Loucy (cell line): ENCODE results near the gene HCST.
A peak's percentile ranks its signal among the peaks of the same experiment; 100 is the strongest.

ENCODE experiments used
- H2AFZ ChIP-seq: fragments of 200-600 bp; sonication (generic); 2 replicates; pipeline ENCODE4 v1.6.0; 2016; ENCODE audit warnings: antibody characterized with exemption, mild to moderate bottlenecking, low read length, moderate library complexity
- H3F3A ChIP-seq: fragments of 200-600 bp; 2 replicates; pipeline ENCODE4 v1.6.0; 2016; ENCODE audit warnings: antibody characterized with exemption, low read depth, mild to moderate bottlenecking
- H3K27me3 ChIP-seq: fragments of 200-600 bp; sonication (generic); 2 replicates; pipeline ENCODE4 v1.6.1; 2014; ENCODE audit warnings: low read length, mild to moderate bottlenecking; ENCODE audit not compliant: insufficient read depth, poor library complexity, severe bottlenecking
- H3K36me3 ChIP-seq: fragments of 200-600 bp; sonication (generic); 2 replicates; pipeline ENCODE4 v1.6.1; 2016; ENCODE audit warnings: low read length; ENCODE audit not compliant: insufficient read depth
- H3K4me1 ChIP-seq: fragments of 200-600 bp; sonication (generic); 2 replicates; pipeline ENCODE4 v1.5.1; 2014; ENCODE audit warnings: low read length, mild to moderate bottlenecking; ENCODE audit not compliant: insufficient read depth, poor library complexity, severe bottlenecking
- H3K4me2 ChIP-seq: fragments of 200-600 bp; sonication (generic); 2 replicates; pipeline ENCODE4 v1.6.0; 2014; ENCODE audit warnings: antibody characterized with exemption, low read length, low read depth, mild to moderate bottlenecking; ENCODE audit not compliant: poor library complexity, severe bottlenecking
- H3K4me3 ChIP-seq: fragments of 200-600 bp; sonication (generic); 2 replicates; pipeline ENCODE4 v1.5.1; 2014; ENCODE audit warnings: low read length, mild to moderate bottlenecking, mixed read lengths; ENCODE audit not compliant: poor library complexity, severe bottlenecking
- H3K79me2 ChIP-seq: fragments of 200-600 bp; sonication (generic); 2 replicates; pipeline ENCODE4 v1.6.1; 2014; ENCODE audit warnings: low read length; ENCODE audit not compliant: insufficient read depth
- H3K9ac ChIP-seq: fragments of 200-600 bp; sonication (generic); 2 replicates; pipeline ENCODE4 v1.6.0; 2014; ENCODE audit warnings: mild to moderate bottlenecking, low read depth, low read length, moderate library complexity; ENCODE audit not compliant: poor library complexity, severe bottlenecking
- H3K9me2 ChIP-seq: fragments of 200-600 bp; sonication (generic); replicated peaks from 2 replicates; pipeline ENCODE4 v1.6.1; 2016; ENCODE audit warnings: low read depth, low read length, mixed read lengths
- H3K9me3 ChIP-seq: fragments of 200-600 bp; sonication (generic); 2 replicates; pipeline ENCODE4 v1.6.1; 2014; ENCODE audit warnings: mild to moderate bottlenecking, antibody characterized with exemption, low read length, low read depth; ENCODE audit not compliant: insufficient read depth
- H4K20me1 ChIP-seq: fragments of 200-600 bp; sonication (generic); 2 replicates; pipeline ENCODE4 v1.6.0; 2014; ENCODE audit warnings: antibody characterized with exemption, low read length, mild to moderate bottlenecking; ENCODE audit not compliant: insufficient read depth, poor library complexity, severe bottlenecking
- EZH2phosphoT487 ChIP-seq: fragments of 200-600 bp; IDR thresholded peaks from 2 replicates; pipeline ENCODE4 v1.6.1; 2018; ENCODE audit warnings: antibody characterized with exemption, mild to moderate bottlenecking, moderate library complexity, borderline replicate concordance
- TF ChIP-seq, protein P1 (sequence below): fragments of 200-600 bp; sonication (generic); conservative IDR thresholded peaks from 2 replicates; pipeline ENCODE4 v1.5.1; 2014; ENCODE audit warnings: mild to moderate bottlenecking, antibody characterized with exemption, low read length

Gene HCST

DNA sequence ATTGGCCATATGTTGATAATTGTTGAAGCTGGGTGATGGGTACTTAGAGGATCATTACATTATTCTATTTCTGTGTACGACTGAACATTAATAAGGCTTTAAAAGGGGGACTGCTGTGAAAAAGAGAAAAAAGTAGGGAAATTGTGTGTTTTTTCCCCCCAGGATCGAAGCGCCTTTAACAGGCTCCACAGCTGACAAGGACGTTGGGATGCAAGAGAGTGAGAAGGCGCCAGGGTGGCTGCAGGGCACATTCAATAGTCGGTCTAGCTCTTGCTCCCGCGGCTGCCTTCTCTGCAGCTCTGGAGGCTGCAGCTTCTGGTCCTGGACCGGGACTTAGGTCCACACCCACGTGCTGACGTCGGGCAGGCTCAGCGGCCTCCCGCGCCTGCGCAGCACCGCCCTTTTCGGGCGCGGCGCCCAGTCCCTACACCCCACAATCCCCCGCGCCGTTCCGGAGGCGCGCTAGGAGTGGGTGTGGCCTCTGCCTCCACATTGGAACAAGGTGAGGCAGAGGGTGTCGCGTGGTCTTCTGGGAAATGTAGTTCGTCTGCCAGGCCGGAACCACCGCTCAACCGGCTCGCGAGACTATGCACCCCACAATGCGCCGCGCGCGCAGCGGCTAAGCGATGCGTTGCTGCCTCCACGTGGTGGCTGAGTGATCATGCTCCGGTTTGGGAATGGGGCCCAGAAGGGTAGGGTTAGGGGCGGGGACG lies 29.0 kb downstream of the HCST start:
- H3K27me3 ChIP-seq: no peaks in the 10 kb centered on the region

DNA sequence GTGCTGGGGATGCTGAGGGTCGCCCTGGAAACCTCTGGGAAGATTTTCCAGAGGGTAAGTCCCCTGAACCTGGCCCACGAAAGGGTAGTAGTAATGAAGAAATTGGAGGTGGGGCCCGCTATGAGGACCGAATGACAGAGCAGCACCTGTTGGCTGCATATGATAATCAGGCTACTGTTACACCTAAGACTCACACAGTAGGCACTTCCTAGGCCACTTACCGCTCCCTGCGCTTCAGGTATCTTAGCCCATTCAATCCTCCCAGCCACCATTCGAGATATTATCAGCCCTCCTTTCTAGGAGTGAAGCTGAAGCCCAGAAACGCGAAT lies 29.5 kb downstream of the HCST start:
- H3K9me3 ChIP-seq: no peaks in the 10 kb centered on the region
- H3K4me2 ChIP-seq: peak overlapping the region; percentile 28
- H3K4me3 ChIP-seq: no peak overlapping the region
- peaks cover 25% of the 10 kb centered on the region for H3K4me1 ChIP-seq
- H3K9me2 ChIP-seq: no peaks in the 10 kb centered on the region
- no peaks in the 10 kb centered on the region for H3K36me3 ChIP-seq
- no peak overlapping the region for H3K9ac ChIP-seq
- H3F3A ChIP-seq: peaks cover 7% of the 10 kb centered on the region; the same call in 1 of the 2 replicates
- no peaks in the 10 kb centered on the region for H4K20me1 ChIP-seq
- no peaks in the 10 kb centered on the region for H3K79me2 ChIP-seq
- peak overlapping the region; percentile 77 for H2AFZ ChIP-seq
- TF ChIP-seq, protein P1, sequence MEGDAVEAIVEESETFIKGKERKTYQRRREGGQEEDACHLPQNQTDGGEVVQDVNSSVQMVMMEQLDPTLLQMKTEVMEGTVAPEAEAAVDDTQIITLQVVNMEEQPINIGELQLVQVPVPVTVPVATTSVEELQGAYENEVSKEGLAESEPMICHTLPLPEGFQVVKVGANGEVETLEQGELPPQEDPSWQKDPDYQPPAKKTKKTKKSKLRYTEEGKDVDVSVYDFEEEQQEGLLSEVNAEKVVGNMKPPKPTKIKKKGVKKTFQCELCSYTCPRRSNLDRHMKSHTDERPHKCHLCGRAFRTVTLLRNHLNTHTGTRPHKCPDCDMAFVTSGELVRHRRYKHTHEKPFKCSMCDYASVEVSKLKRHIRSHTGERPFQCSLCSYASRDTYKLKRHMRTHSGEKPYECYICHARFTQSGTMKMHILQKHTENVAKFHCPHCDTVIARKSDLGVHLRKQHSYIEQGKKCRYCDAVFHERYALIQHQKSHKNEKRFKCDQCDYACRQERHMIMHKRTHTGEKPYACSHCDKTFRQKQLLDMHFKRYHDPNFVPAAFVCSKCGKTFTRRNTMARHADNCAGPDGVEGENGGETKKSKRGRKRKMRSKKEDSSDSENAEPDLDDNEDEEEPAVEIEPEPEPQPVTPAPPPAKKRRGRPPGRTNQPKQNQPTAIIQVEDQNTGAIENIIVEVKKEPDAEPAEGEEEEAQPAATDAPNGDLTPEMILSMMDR: no peak
- no peak for TF ChIP-seq EZH2phosphoT487
- H3K27me3 ChIP-seq: no peaks in the 10 kb centered on the region

More for the DNA sequence above, 29.0 kb downstream of the HCST start:
- H3K9ac ChIP-seq: peak overlapping the region; percentile 73
- no peaks in the 10 kb centered on the region for H3K9me3 ChIP-seq
- TF ChIP-seq, protein P1: peak; percentile 93
- no peak for TF ChIP-seq EZH2phosphoT487
- peak overlapping the region; percentile 77 for H2AFZ ChIP-seq
- peaks cover 7% of the 10 kb centered on the region; the same call in 1 of the 2 replicates for H3F3A ChIP-seq
- peak overlapping the region; percentile 85 for H3K4me2 ChIP-seq
- H3K4me3 ChIP-seq: peak overlapping the region; percentile 71
- no peaks in the 10 kb centered on the region for H3K79me2 ChIP-seq
- H3K9me2 ChIP-seq: no peaks in the 10 kb centered on the region
- H4K20me1 ChIP-seq: no peaks in the 10 kb centered on the region
- H3K4me1 ChIP-seq: peaks cover 22% of the 10 kb centered on the region
- H3K36me3 ChIP-seq: no peaks in the 10 kb centered on the region

DNA sequence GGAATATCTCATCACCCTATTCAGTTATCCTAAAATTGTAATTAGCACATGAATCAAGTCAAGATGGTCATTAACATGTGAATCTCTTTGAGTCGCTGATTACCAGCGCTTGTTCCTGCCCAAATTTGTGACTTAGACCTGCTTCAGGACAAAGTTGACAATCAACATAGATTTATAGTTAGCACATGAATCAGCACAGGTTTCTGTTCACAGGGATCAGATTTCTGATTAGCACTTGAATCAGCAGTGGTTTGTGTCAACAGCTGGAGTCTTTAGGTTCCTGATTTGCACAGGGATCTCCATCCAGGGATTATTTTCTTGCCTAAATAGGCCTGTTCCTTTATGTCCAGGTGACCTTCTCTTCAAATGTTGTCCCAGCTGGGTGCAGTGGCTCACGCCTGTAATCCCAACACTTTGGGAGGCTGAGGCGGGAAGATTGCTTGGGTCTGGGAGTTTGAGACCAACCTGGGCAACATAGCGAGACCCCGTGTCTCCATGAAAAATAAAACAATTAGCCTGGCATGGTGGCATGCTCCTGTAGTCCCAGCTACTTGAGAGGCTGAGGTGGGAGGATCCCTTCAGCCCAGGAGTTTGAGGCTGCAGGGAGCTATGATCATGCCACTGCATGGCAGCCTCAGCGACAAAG lies 30.1 kb downstream of the HCST start:
- Histone ChIP-seq H4K20me1 (peaks cover 1% of the 10 kb centered on the region), H3K9me3 (no peaks in the 10 kb centered on the region), H3F3A (peaks cover 7% of the 10 kb centered on the region; the same call in 1 of the 2 replicates), H2AFZ (peak overlapping the region; percentile 77), H3K27me3 (no peaks in the 10 kb centered on the region), H3K4me3 (no peak overlapping the region), H3K9me2 (no peaks in the 10 kb centered on the region), H3K9ac (no peak overlapping the region), H3K79me2 (no peaks in the 10 kb centered on the region), H3K4me1 (peaks cover 31% of the 10 kb centered on the region), H3K4me2 (peak overlapping the region; percentile 28), H3K36me3 (no peaks in the 10 kb centered on the region)
- no peak for TF ChIP-seq EZH2phosphoT487
- TF ChIP-seq, protein P1: no peak
